GM18951 (cell line): ENCODE measurements around the gene SMYD3.
"Not testable (repeated sequence)": the region's sequence is repeated elsewhere in the genome, so short reads cannot be mapped to it uniquely, and the experiment has no call there.

ENCODE experiments used
- POLR2A ChIP-seq: IDR thresholded peaks from 4 replicates; pipeline ENCODE4 v1.6.1; 2011; ENCODE audit warnings: mild to moderate bottlenecking; ENCODE audit not compliant: insufficient read length, insufficient read depth; ENCODE audit errors: extremely low read depth
- in situ Hi-C: fragments of 300-500 bp; cut with MboI; formaldehyde crosslinking; loops from one replicate; pipeline ENCODE4 v1.12.0; 2022; ENCODE audit warnings: low sequenced_read_pairs, mixed read lengths, inconsistent platforms; ENCODE audit not compliant: unreplicated experiment

SMYD3 gene

GRCh38 chr1:246029616-246030015 is 477.5 kb downstream of the SMYD3 start:
- no peak for TF ChIP-seq POLR2A
- in situ Hi-C loops = no loop called here

GRCh38 chr1:246024118-246024517 is 483.0 kb downstream of the SMYD3 start:
- in situ Hi-C loops = not testable (repeated sequence)

GRCh38 chr1:246020211-246020954 is 486.7 kb downstream of the SMYD3 start:
- TF ChIP-seq POLR2A = no peak
- in situ Hi-C loops = no loop called here

GRCh38 chr1:246018146-246018545 is 488.9 kb downstream of the SMYD3 start:
- in situ Hi-C loops = loop anchor here (10.0 kb wide), 1 partner anchor 427 kb away; no protein-coding TSS in a partner anchor
- TF ChIP-seq POLR2A = no peak

GRCh38 chr1:246012341-246012740 is 494.7 kb downstream of the SMYD3 start:
- no peak for TF ChIP-seq POLR2A
- in situ Hi-C loops = loop anchor here (10.0 kb wide), 1 partner anchor 432 kb away; no protein-coding TSS in a partner anchor

GRCh38 chr1:246010386-246010785 is 496.7 kb downstream of the SMYD3 start:
- in situ Hi-C loops = loop anchor here (10.0 kb wide), 1 partner anchor 434 kb away; no protein-coding TSS in a partner anchor

GRCh38 chr1:246008363-246008831 is 498.7 kb downstream of the SMYD3 start:
- no peak for TF ChIP-seq POLR2A
- in situ Hi-C loops = no loop called here

More at GRCh38 chr1:246010386-246010785, 496.7 kb downstream of the SMYD3 start:
- no peak for TF ChIP-seq POLR2A

- in situ Hi-C loops = no loop called here
- TF ChIP-seq POLR2A = no peak
Observed at GRCh38 chr1:246005067-246005466, 502.0 kb downstream of the SMYD3 start.

- in situ Hi-C loops = loop anchor here (5.0 kb wide), 1 partner anchor 842 kb away; no protein-coding TSS in a partner anchor
- TF ChIP-seq POLR2A = no peak
Observed at GRCh38 chr1:246004301-246004700, 502.8 kb downstream of the SMYD3 start.

GRCh38 chr1:246003442-246003730 is 503.7 kb downstream of the SMYD3 start:
- no peak for TF ChIP-seq POLR2A
- in situ Hi-C loops = loop anchor here (5.0 kb wide), 1 partner anchor 841 kb away; no protein-coding TSS in a partner anchor

GRCh38 chr1:246002725-246003441 is 504.2 kb downstream of the SMYD3 start:
- TF ChIP-seq POLR2A = no peak

GRCh38 chr1:246001837-246002230 is 505.2 kb downstream of the SMYD3 start:
- in situ Hi-C loops = loop anchor here (5.0 kb wide), 1 partner anchor 840 kb away; no protein-coding TSS in a partner anchor

More at GRCh38 chr1:246002725-246003441, 504.2 kb downstream of the SMYD3 start:
- in situ Hi-C loops = loop anchor here (5.0 kb wide), 1 partner anchor 841 kb away; no protein-coding TSS in a partner anchor

GRCh38 chr1:246001142-246001836 is 505.8 kb downstream of the SMYD3 start:
- in situ Hi-C loops = loop anchor here (5.0 kb wide), 1 partner anchor 839 kb away; no protein-coding TSS in a partner anchor
- TF ChIP-seq POLR2A = no peak

More at GRCh38 chr1:246001837-246002230, 505.2 kb downstream of the SMYD3 start:
- TF ChIP-seq POLR2A = no peak

- no peak for TF ChIP-seq POLR2A
- in situ Hi-C loops = loop anchor here (5.0 kb wide), 1 partner anchor 838 kb away; no protein-coding TSS in a partner anchor
Observed at GRCh38 chr1:246000638-246001015, 506.5 kb downstream of the SMYD3 start.
